Adrenal gland (tissue), 12 donors: ENCODE results near the gene FAP. TPM values are rescaled to one million over a fixed set of nuclear protein-coding genes. Genes with fewer than 3 reads are reported as not detected.

ENCODE experiments used
- DNase-seq, 7 donors: peaks; one replicate each; pipeline ENCODE4 v3.0.0-alpha.2; 2019 to 2020
- H3K27ac ChIP-seq, 5 donors: fragments of 200-600 bp; sonication (generic) in 4 of 5; 1 replicate in 3 of 5; 2 replicates in 2 of 5; pipeline versions ENCODE4 v1.5.1 to v1.8.0; 2016 to 2020; ENCODE audit warnings: mild to moderate bottlenecking in 1 of 5
- H3K27me3 ChIP-seq: fragments of 200-600 bp; 2 replicates; pipeline ENCODE4 v1.8.0; 2021
- H3K36me3 ChIP-seq, 2 donors: fragments of 200-600 bp; replicated peaks in 1 of 2; 1 replicate in 1 of 2; 2 replicates in 1 of 2; pipeline versions ENCODE4 v1.5.1 to v1.8.0; 2018 to 2022
- H3K4me1 ChIP-seq, 2 donors: fragments of 200-600 bp; replicated peaks in 1 of 2; 1 replicate in 1 of 2; 2 replicates in 1 of 2; pipeline versions ENCODE4 v1.5.1 to v1.8.0; 2018 to 2021
- H3K4me3 ChIP-seq, 4 donors: fragments of 200-600 bp; sonication (generic) in 3 of 4; one replicate each; pipeline ENCODE4 v1.5.1; 2016 to 2018
- H3K9me3 ChIP-seq, 3 donors: fragments of 200-600 bp; sonication (generic) in 1 of 3; replicated peaks in 1 of 3; 1 replicate in 2 of 3; 2 replicates in 1 of 3; pipeline versions ENCODE4 v1.5.1 to v1.8.0; 2016 to 2021
- POLR2A ChIP-seq, 2 donors: fragments of 450-650 bp; IDR thresholded peaks; one replicate each; pipeline ENCODE4 v1.6.1; 2017; ENCODE audit warnings: antibody characterized with exemption in 2 of 2, mild to moderate bottlenecking in 2 of 2, moderate library complexity in 1 of 2
- WGBS, 4 donors: extraction: QIAGEN DNeasy Blood & Tissue Kit in 2 of 4; methylation state at CpG; one replicate each; pipeline versions ENCODE4 v1.1.5 to v1.1.7; 2013 to 2017; 5-methylcytosine and 5-hydroxymethylcytosine counted together
- intact Hi-C, 2 donors: fragments of 100-400 bp; cut with DNase I; formaldehyde crosslinking; loops; one replicate each; pipeline versions ENCODE4 v1.14.1 to v1.15.0; 2022 to 2023
- polyA plus RNA-seq, 3 donors: library from polyadenylated mRNA; stranded (reverse); fragments of 200-250 nt in 2 of 3; fragments of 350-450 nt in 1 of 3; fragmentation: Illumina TruSeq in 1 of 3; extraction: RNeasy Lipid Tissue Mini Kit (QIAGEN cat#74804) in 1 of 3; gene quantifications; one replicate each; pipeline ENCODE4 v1.2.3, GENCODE V29; 2013 to 2014
- total RNA-seq, 9 donors: library from RNA; depleted of rRNA in 4 of 9; stranded (reverse); fragments of >200 nt in 4 of 9; fragments of 120-200 nt in 1 of 9; fragmentation: NEBNext Ultra II Directional in 1 of 9; extraction: Animal tissue kit (Norgen Biotek cat#: 25700) in 1 of 9; gene quantifications; one replicate each; pipeline versions ENCODE4 v1.1.0 to v1.2.4, GENCODE V29; 2013 to 2023
- TF ChIP-seq, protein P1 (sequence below), 6 experiments: fragments of 450-650 bp in 4 of 6; fragments of 200-600 bp in 2 of 6; sonication (generic) in 1 of 6; IDR thresholded peaks; 1 replicate in 5 of 6; 2 replicates in 1 of 6; pipeline versions ENCODE4 v1.5.1 to v1.8.0; 2016 to 2021; ENCODE audit warnings: antibody characterized with exemption in 6 of 6, mild to moderate bottlenecking in 2 of 6, moderate library complexity in 1 of 6
- donor health status: healthy with polysubstance abuse.
- donor health status: Bipolar disorder and iron deficiency.
- donor health status: DM: yes; HTN: yes; CAD: no.
- donor health status: DM: no; HTN: no; CAD: no.
- donor health status: DM: no; HTN: no; CAD: no.
- donor health status: DM: yes; HTN: yes; CAD: no.

Gene FAP
- total and polyA plus RNA-seq, 12 donors = 0.18 to 6.0 (median 0.64) TPM; not detected in 1

DNA sequence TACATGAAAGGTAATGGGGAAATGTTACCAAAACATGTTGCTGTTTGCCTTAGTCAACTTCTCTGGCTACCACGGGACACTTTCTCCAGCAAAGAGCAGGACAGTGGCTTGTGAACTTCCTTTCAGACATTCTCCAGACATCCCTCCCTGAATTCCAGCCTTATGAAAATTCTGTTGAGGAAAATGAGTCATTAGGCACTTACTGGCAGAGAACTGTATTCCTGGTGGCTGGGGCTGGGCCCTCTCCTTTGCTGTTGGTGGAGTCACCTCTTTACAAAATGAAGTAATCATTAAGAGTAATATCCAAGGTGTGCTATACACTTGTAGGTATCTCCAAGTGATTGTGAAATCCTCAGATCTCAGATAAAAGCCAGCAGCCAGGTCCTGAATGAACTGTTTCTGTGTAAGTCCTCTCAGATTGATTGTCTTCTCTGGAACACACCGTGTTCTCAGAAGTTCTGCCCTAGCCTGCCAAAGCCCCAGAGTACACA, 1.3 kb upstream of the FAP start:
- DNase-seq = no peak
- no peaks in the 10 kb centered on the region for H3K36me3 ChIP-seq
- no peak overlapping the region for H3K27ac ChIP-seq
- H3K4me1 ChIP-seq = peaks cover 0 to 6% of the 10 kb centered on the region in 2 donors
- no peak overlapping the region for H3K4me3 ChIP-seq
- intact Hi-C loops = no loop called here
- TF ChIP-seq POLR2A (IDR thresholded peaks at IDR 0.05) = no peak
- TF ChIP-seq, protein P1, sequence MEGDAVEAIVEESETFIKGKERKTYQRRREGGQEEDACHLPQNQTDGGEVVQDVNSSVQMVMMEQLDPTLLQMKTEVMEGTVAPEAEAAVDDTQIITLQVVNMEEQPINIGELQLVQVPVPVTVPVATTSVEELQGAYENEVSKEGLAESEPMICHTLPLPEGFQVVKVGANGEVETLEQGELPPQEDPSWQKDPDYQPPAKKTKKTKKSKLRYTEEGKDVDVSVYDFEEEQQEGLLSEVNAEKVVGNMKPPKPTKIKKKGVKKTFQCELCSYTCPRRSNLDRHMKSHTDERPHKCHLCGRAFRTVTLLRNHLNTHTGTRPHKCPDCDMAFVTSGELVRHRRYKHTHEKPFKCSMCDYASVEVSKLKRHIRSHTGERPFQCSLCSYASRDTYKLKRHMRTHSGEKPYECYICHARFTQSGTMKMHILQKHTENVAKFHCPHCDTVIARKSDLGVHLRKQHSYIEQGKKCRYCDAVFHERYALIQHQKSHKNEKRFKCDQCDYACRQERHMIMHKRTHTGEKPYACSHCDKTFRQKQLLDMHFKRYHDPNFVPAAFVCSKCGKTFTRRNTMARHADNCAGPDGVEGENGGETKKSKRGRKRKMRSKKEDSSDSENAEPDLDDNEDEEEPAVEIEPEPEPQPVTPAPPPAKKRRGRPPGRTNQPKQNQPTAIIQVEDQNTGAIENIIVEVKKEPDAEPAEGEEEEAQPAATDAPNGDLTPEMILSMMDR (IDR thresholded peaks at IDR 0.05) = no peak
- no peaks in the 10 kb centered on the region for H3K9me3 ChIP-seq
- no peaks in the 10 kb centered on the region for H3K27me3 ChIP-seq
- WGBS, 4 donors = 69 to 85% (median 82%) methylated on average over 2 of the region's 2 CpGs

DNA sequence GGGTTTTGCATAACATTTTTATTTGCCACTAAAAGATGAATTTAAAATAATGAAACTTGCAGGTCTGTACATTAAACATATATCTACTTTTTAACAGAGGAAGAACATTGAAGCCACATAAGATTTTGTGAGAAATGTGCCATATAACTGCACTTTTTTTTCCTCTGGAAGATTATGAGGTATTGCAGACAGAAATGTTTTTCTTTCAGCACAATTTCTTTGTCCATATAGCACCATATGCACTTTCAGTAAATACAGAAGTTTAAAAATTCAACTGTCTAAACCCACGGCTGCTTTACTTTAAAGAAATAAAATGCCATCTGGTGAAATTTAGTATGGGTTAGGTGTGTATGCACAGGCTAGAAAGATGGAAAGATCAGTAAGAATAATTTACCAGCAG, 470 bp upstream of the FAP start:
- Histone ChIP-seq H3K27me3 (no peaks in the 10 kb centered on the region), H3K36me3 (no peaks in the 10 kb centered on the region), H3K4me1 (peaks cover 0 to 6% of the 10 kb centered on the region in 2 donors), H3K4me3 (peak overlapping the region in 1 of 4 donors; percentile 2), H3K27ac (no peak overlapping the region), H3K9me3 (no peaks in the 10 kb centered on the region)
- intact Hi-C loops = no loop called here
- no peak for DNase-seq
- WGBS, 4 donors = 75 to 83% (median 78%) methylated on average over 1 of the region's 1 CpG
- TF ChIP-seq POLR2A (IDR thresholded peaks at IDR 0.05) = no peak

DNA sequence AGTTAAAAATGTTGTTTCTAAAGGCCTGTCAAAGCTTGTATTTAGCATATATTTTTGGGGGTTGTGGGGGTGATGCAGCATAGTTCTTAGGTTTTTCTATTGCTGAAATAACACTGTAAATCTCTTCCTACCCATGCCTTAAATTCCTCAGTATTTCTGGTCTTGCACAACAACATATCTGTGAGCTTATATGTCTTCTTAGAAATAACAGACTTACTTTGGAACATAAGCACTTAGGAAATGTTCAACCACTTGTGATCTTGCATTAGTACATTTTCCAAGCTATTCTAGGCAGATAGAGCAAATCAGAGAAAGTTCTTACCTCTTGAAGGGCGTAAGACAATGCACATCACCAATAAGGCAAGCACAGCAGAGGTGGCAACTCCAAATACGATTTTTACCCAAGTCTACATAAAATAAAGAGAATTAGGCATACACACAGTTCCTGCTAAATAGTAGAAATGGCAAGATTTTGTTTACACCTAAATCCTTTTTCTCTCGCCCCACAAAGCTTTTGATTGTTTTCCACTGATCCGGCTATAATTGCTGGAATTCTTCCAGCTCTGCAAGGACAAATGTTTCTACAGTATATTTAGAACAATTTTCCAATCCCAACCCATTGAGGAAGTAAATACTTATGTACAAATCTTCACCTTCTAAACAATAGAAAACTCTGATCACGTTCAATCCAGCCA, 512 bp downstream of the FAP start:
- Histone ChIP-seq H3K27ac (no peak overlapping the region), H3K4me1 (peaks cover 0 to 6% of the 10 kb centered on the region in 2 donors), H3K9me3 (no peaks in the 10 kb centered on the region), H3K4me3 (peak overlapping the region in 1 of 4 donors; percentile 2), H3K36me3 (no peaks in the 10 kb centered on the region), H3K27me3 (no peaks in the 10 kb centered on the region)
- no peak for TF ChIP-seq POLR2A (IDR thresholded peaks at IDR 0.05)
- TF ChIP-seq, protein P1 (IDR thresholded peaks at IDR 0.05) = no peak
- WGBS, 4 donors = 39 to 47% (median 44%) methylated on average over 5 of the region's 5 CpGs
- DNase-seq = no peak
- intact Hi-C loops = no loop called here

DNA sequence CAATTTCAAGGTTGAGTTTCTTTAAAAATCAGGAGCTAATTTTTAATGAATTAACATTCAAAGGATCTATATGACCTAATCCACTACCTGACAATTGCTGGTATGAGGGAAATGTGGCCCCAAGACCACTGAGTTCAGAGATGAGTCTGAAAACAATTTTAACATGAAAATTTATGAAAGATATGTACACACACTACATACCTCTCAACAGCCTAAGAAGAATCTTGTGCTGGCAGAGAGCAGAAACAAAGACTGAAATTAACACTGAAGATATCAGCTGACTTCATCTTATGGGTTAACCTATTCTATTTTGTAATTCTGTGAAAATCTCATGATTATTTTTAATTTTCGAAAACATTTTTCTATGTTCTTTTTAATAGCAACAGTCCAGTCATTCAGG, 1.7 kb downstream of the FAP start:
- no peak for TF ChIP-seq POLR2A (IDR thresholded peaks at IDR 0.05)
- TF ChIP-seq, protein P1 (IDR thresholded peaks at IDR 0.05) = no peak
- Histone ChIP-seq H3K4me3 (no peak overlapping the region), H3K36me3 (no peaks in the 10 kb centered on the region), H3K27me3 (no peaks in the 10 kb centered on the region), H3K27ac (no peak overlapping the region), H3K4me1 (peaks cover 0 to 6% of the 10 kb centered on the region in 2 donors), H3K9me3 (no peaks in the 10 kb centered on the region)
- no peak for DNase-seq
- WGBS, 4 donors = 74 to 86% (median 79%) methylated on average over 1 of the region's 1 CpG
- intact Hi-C loops = no loop called here
